Measurements from ENCODE around the gene CABLES2. TPM values are rescaled to one million over a fixed set of nuclear protein-coding genes. Genes with fewer than 3 reads are reported as not detected.

CABLES2 gene
- total RNA-seq, 1 experiment from 2014 or later = 7.5 TPM

DNA sequence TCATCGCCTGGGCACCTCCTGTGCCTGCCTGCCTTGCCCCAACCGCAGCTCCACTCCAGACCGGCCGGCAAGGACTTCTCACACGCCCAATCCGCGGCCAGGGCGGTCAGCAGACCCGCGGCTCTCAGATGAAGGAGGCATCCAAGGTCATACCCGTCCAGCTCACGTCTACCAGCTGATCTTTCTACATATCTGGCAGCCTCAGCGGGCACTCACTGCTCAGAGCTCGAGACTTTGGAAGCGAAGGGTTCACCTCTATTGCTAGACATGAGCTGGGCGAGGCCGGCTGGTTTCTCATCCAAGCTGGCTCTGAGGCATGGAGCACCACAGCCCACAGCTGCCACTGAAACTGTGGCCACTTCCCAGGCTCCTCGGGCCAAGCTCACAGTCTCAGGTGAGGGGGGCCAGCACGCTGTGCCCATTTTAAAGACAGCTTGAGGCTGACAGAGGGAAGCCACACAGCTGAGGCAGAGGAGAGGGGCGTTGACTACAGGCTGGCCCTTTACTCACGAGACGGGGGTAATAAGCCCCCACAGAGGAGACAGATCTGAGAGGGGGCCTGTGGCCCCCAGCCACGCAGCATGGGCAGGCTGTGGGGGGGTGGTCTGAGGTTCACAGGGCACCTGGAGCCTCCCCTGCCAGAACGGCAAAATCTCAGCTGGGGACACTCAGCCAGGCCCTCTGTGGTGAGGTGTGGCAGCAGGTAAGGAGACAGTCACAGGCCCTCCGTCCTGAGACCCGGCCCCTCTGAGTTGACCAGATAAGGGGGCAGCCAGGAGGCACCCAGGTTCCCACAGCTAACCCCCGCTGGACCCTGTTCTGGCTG, 42.0 kb downstream of the CABLES2 start (continued):
- TF ChIP-seq ZNF512 (CRISPR knock-in tag; IDR thresholded peaks at IDR 0.05; ENCODE audit: borderline replicate concordance) (no peak), ZNF416 (CRISPR knock-in tag; IDR thresholded peaks at IDR 0.05) (no peak), GTF2I (CRISPR knock-in tag; conservative IDR thresholded peaks at IDR 0.05) (no peak)
- TF ChIP-seq, protein P1, sequence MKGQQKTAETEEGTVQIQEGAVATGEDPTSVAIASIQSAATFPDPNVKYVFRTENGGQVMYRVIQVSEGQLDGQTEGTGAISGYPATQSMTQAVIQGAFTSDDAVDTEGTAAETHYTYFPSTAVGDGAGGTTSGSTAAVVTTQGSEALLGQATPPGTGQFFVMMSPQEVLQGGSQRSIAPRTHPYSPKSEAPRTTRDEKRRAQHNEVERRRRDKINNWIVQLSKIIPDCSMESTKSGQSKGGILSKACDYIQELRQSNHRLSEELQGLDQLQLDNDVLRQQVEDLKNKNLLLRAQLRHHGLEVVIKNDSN (CRISPR knock-in tag; IDR thresholded peaks at IDR 0.05) = no peak
- TF ChIP-seq, protein P2, sequence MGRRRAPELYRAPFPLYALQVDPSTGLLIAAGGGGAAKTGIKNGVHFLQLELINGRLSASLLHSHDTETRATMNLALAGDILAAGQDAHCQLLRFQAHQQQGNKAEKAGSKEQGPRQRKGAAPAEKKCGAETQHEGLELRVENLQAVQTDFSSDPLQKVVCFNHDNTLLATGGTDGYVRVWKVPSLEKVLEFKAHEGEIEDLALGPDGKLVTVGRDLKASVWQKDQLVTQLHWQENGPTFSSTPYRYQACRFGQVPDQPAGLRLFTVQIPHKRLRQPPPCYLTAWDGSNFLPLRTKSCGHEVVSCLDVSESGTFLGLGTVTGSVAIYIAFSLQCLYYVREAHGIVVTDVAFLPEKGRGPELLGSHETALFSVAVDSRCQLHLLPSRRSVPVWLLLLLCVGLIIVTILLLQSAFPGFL (CRISPR knock-in tag; IDR thresholded peaks at IDR 0.05; ENCODE audit: borderline replicate concordance) = no peak

DNA sequence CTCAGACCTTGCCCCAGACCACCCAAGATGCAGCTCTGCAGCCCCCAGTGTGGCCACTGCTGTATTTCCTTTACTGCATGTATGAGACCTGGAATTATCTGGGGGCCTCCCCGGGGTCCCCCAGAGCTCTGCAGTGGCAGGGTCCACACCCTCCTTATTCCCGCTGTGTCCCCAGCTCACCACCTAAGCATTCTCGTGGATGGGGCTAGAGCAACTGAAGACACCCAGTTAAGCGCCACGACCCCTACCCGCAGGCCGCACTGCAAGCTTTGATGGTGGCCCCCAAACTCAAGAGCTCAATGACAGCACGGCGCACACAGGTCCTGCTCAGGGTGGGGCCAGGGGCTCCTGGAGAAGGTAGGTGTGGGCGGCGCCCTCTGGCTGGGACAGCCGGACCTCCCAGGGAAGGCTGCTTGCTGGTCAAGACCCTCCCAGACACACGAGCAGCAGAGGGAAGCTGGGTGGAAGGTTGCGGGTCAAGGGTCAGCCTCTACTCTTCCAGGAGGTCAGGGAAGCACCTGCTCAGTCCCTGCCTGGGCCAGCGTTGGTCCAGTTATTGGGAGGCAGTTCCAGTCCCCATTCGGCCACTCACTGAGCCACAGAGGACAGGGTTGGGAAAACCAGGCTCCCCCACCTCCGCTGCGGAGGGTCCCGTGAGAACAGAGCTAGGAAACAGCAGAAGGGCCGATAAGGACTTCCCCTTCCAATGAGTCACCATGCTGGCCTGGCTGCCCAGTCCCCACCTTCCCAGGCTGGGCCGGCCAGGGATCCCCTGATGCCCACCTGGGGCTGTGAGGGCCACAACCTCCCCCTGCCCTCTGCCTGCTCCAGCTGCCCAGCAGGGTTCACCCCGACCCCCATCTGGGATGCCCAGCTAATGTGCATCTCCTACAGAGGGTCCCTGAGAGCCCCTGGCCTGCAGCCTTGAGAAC, 42.9 kb downstream of the CABLES2 start:
- DNase-seq (ENCODE audit: low spot score) = peak; percentile 46
- CTCF ChIA-PET = interaction anchor here (0.6 to 9.1 kb wide), 18 partner anchors 9 to 344 kb away, joined by 3 to 137 read pairs (median 3); partner anchors contain the start of genes ADRM1 and RPS21
- POLR2A ChIA-PET = interaction anchor here (0.5 to 4.8 kb wide), 6 partner anchors 13 to 94 kb away, joined by 3 to 29 read pairs (median 3); partner anchors contain the start of gene RPS21
- H3K9me3 Mint-ChIP-seq = no peaks in the 10 kb centered on the region
- H3K4me1 Mint-ChIP-seq = peaks cover 46% of the 10 kb centered on the region
- peak overlapping the region; percentile 65 for H3K4me3 Mint-ChIP-seq
- no peaks in the 10 kb centered on the region for H3K36me3 Mint-ChIP-seq
- TF ChIP-seq, protein P3, sequence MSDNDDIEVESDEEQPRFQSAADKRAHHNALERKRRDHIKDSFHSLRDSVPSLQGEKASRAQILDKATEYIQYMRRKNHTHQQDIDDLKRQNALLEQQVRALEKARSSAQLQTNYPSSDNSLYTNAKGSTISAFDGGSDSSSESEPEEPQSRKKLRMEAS (CRISPR knock-in tag; IDR thresholded peaks at IDR 0.05) = 0 out of 2 replicates have a peak, but pooled peaks have one; percentile 3
- TF ChIP-seq, protein P2 (CRISPR knock-in tag; IDR thresholded peaks at IDR 0.05; ENCODE audit: borderline replicate concordance) = no peak
- TF ChIP-seq, protein P4, sequence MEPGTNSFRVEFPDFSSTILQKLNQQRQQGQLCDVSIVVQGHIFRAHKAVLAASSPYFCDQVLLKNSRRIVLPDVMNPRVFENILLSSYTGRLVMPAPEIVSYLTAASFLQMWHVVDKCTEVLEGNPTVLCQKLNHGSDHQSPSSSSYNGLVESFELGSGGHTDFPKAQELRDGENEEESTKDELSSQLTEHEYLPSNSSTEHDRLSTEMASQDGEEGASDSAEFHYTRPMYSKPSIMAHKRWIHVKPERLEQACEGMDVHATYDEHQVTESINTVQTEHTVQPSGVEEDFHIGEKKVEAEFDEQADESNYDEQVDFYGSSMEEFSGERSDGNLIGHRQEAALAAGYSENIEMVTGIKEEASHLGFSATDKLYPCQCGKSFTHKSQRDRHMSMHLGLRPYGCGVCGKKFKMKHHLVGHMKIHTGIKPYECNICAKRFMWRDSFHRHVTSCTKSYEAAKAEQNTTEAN (CRISPR knock-in tag; IDR thresholded peaks at IDR 0.05) = 0 out of 2 replicates have a peak, but pooled peaks have one; percentile 21
- TF ChIP-seq TEAD4 (CRISPR knock-in tag; IDR thresholded peaks at IDR 0.05) (no peak), GRHL2 (CRISPR knock-in tag; IDR thresholded peaks at IDR 0.05; ENCODE audit: insufficient replicate concordance, severe bottlenecking) (no peak), FOXP1 (CRISPR knock-in tag; IDR thresholded peaks at IDR 0.05; ENCODE audit: borderline replicate concordance) (0 out of 2 replicates have a peak, but pooled peaks have one; percentile 34)
- TF ChIP-seq, protein P5, sequence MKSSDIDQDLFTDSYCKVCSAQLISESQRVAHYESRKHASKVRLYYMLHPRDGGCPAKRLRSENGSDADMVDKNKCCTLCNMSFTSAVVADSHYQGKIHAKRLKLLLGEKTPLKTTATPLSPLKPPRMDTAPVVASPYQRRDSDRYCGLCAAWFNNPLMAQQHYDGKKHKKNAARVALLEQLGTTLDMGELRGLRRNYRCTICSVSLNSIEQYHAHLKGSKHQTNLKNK (CRISPR knock-in tag; IDR thresholded peaks at IDR 0.05) = no peak
- no peak for ATAC-seq
- H3K27me3 Mint-ChIP-seq (ENCODE audit: low read depth) = no peaks in the 10 kb centered on the region
- peak overlapping the region; percentile 76 for H3K27ac Mint-ChIP-seq
